Neural cell (in vitro differentiated cells): ENCODE measurements around the gene COQ4.

ENCODE experiments used
- CTCF ChIP-seq: fragments of 450-650 bp; IDR thresholded peaks from 2 replicates; pipeline ENCODE4 v1.5.1; 2014; ENCODE audit warnings: antibody characterized with exemption, mild to moderate bottlenecking, moderate library complexity; ENCODE audit not compliant: poor library complexity, severe bottlenecking
- EP300 ChIP-seq: fragments of 450-650 bp; conservative IDR thresholded peaks from 2 replicates; pipeline ENCODE4 v1.6.1; 2014; ENCODE audit warnings: antibody characterized with exemption, mild to moderate bottlenecking, moderate library complexity; ENCODE audit not compliant: poor library complexity, severe bottlenecking
- EZH2 ChIP-seq: fragments of 200-600, 300-800 bp; shearing (Covaris generic), sonication (generic); IDR thresholded peaks from 2 replicates; pipeline ENCODE4 v1.6.1; 2014; ENCODE audit warnings: antibody characterized with exemption, low read length, borderline replicate concordance, mild to moderate bottlenecking; ENCODE audit not compliant: insufficient read depth, poor library complexity, severe bottlenecking
- POLR2AphosphoS5 ChIP-seq: IDR thresholded peaks from 2 replicates; pipeline ENCODE4 v1.6.1; 2012
- RAD21 ChIP-seq: fragments of 450-650 bp; conservative IDR thresholded peaks from 2 replicates; pipeline ENCODE4 v1.6.1; 2014; ENCODE audit warnings: antibody characterized with exemption, mild to moderate bottlenecking, moderate library complexity
- TAF1 ChIP-seq: IDR thresholded peaks from 2 replicates; pipeline ENCODE4 v1.6.1; 2012; ENCODE audit warnings: low read depth

GRCh38 chr9:128340691-128341434, 18.2 kb downstream of the COQ4 start:
- TF ChIP-seq EZH2 (no peak), CTCF (no peak), TAF1 (no peak), POLR2AphosphoS5 (no peak), EP300 (no peak), RAD21 (no peak)
